Calu3 (cell line): Measurements from ENCODE around the gene ZFP42. TPM values are rescaled to one million over a fixed set of nuclear protein-coding genes. Genes with fewer than 3 reads are reported as not detected.

ENCODE experiments used
- Bru-seq: library from RNA; stranded (reverse); fragments of 400-500 nt; gene quantifications from one replicate; lab custom pipeline; 2021; lab: Mats Ljungman, UMichigan
- BruChase-seq, 2 experiments: library from RNA; stranded (reverse); fragments of 400-500 nt; gene quantifications; one replicate each; lab custom pipeline; 2021; lab: Mats Ljungman, UMichigan
- BruUV-seq: library from RNA; stranded (reverse); fragments of 400-500 nt; replicated peaks from 2 replicates; lab custom pipeline; 2021; lab: Mats Ljungman, UMichigan
- CTCF ChIA-PET: fragments of 300-600 bp; sonication (Branson Sonifier 250); formaldehyde crosslinking; loops from one replicate; lab custom pipeline; 2022; ENCODE audit warnings: antibody characterized with exemption; lab: Charles Lee
- DNase-seq: peaks from one replicate; pipeline ENCODE4 v3.0.0; 2022
- H3K27ac Mint-ChIP-seq: one replicate; pipeline ENCODE4 v1.8.0; 2022; ENCODE audit warnings: mixed read lengths; ENCODE audit not compliant: unreplicated experiment
- H3K27me3 Mint-ChIP-seq: one replicate; pipeline ENCODE4 v1.8.0; 2022; ENCODE audit warnings: mixed read lengths; ENCODE audit not compliant: unreplicated experiment
- H3K36me3 Mint-ChIP-seq: one replicate; pipeline ENCODE4 v1.8.0; 2022; ENCODE audit warnings: mild to moderate bottlenecking, moderate library complexity, mixed read lengths; ENCODE audit not compliant: insufficient read depth, unreplicated experiment
- H3K4me1 Mint-ChIP-seq: one replicate; pipeline ENCODE4 v1.8.0; 2022; ENCODE audit warnings: mild to moderate bottlenecking, low read depth, mixed read lengths; ENCODE audit not compliant: unreplicated experiment
- H3K4me3 Mint-ChIP-seq: one replicate; pipeline ENCODE4 v1.8.0; 2022; ENCODE audit warnings: mild to moderate bottlenecking, low read depth, moderate library complexity, mixed read lengths; ENCODE audit not compliant: unreplicated experiment
- H3K9me3 Mint-ChIP-seq: one replicate; pipeline ENCODE4 v1.8.0; 2022; ENCODE audit warnings: low read depth, mixed read lengths; ENCODE audit not compliant: unreplicated experiment
- intact Hi-C: fragments of 100-400 bp; cut with micrococcal nuclease; formaldehyde crosslinking; loops from one replicate; pipeline ENCODE4 v1.10.0; 2022; ENCODE audit not compliant: unreplicated experiment
- long read RNA-seq: library from polyadenylated mRNA; stranded (forward); transcript quantifications from one replicate; pipeline ENCODE4 v2.0.0, GENCODE V29; 2022
- total RNA-seq: library from RNA; stranded (reverse); gene quantifications from 2 replicates; pipeline ENCODE4 v1.2.3, GENCODE V29; 2022
- TF ChIP-seq, protein P1 (sequence below): fragments of 200-600 bp; IDR thresholded peaks from one replicate; pipeline ENCODE4 v1.8.0; 2022; ENCODE audit warnings: antibody characterized with exemption; ENCODE audit not compliant: unreplicated experiment

The ZFP42 gene
- total RNA-seq (not detected in 2 replicates), Bru-seq, nascent RNA (not detected), BruChase-seq, experiment 1, labeled RNA remaining after a 6-hour chase (not detected), BruChase-seq, experiment 2, labeled RNA remaining after a 2-hour chase (not detected)
- long read RNA-seq: 0 reads

GRCh38 chr4:187995322-187996207, at the start of gene ZFP42:
ZFP42 (plus strand) TSS chr4:187995771; CDS start chr4:188002808, 7,037 bp downstream.
- H3K4me1 Mint-ChIP-seq: peaks cover 12% of the 10 kb centered on the region
- peaks cover 2% of the 10 kb centered on the region for H3K9me3 Mint-ChIP-seq
- BruUV-seq: no TSS peak
- no peak for DNase-seq
- no peak within 1 kb of the TSS for H3K4me3 Mint-ChIP-seq
- intact Hi-C loops: no loop called here
- H3K27ac Mint-ChIP-seq: no peak within 1 kb of the TSS
- H3K36me3 Mint-ChIP-seq: no peaks in the 10 kb centered on the region
- TF ChIP-seq, protein P1, sequence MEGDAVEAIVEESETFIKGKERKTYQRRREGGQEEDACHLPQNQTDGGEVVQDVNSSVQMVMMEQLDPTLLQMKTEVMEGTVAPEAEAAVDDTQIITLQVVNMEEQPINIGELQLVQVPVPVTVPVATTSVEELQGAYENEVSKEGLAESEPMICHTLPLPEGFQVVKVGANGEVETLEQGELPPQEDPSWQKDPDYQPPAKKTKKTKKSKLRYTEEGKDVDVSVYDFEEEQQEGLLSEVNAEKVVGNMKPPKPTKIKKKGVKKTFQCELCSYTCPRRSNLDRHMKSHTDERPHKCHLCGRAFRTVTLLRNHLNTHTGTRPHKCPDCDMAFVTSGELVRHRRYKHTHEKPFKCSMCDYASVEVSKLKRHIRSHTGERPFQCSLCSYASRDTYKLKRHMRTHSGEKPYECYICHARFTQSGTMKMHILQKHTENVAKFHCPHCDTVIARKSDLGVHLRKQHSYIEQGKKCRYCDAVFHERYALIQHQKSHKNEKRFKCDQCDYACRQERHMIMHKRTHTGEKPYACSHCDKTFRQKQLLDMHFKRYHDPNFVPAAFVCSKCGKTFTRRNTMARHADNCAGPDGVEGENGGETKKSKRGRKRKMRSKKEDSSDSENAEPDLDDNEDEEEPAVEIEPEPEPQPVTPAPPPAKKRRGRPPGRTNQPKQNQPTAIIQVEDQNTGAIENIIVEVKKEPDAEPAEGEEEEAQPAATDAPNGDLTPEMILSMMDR: no peak
- CTCF ChIA-PET: no interaction called here
- no peaks in the 10 kb centered on the region for H3K27me3 Mint-ChIP-seq

DNA sequence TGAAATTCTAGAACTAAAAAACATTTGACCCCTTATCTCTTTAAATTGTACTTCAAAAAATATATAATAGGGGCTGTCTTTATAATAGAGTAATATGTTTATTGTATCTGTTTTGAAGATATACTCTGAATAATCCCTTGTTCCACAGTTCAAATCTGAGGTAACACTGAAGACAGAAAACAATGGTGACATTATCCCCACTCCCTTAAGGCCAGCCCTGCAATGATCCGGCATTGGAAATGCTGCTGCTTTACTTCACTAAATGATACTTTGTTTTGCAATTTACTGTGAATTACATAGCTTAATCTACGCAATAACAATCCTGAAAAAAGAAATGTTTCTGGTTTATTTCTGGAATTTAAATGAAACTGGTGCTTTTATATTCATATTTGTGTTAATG, 34.4 kb upstream of the ZFP42 start:
- DNase-seq: no peak
- H3K4me1 Mint-ChIP-seq: no peaks in the 10 kb centered on the region
- BruUV-seq: no TSS peak
- H3K27me3 Mint-ChIP-seq: no peaks in the 10 kb centered on the region
- TF ChIP-seq, protein P1: no peak
- CTCF ChIA-PET: no interaction called here
- intact Hi-C loops: no loop called here
- H3K4me3 Mint-ChIP-seq: no peak overlapping the region
- H3K27ac Mint-ChIP-seq: no peak overlapping the region
- H3K36me3 Mint-ChIP-seq: no peaks in the 10 kb centered on the region
- H3K9me3 Mint-ChIP-seq: no peaks in the 10 kb centered on the region

GRCh38 chr4:187961961-187962360, 33.6 kb upstream of the ZFP42 start:
- intact Hi-C loops: no loop called here
- Mint-ChIP-seq H3K9me3 (no peaks in the 10 kb centered on the region), H3K4me3 (no peak overlapping the region), H3K36me3 (no peaks in the 10 kb centered on the region), H3K27me3 (no peaks in the 10 kb centered on the region), H3K4me1 (no peaks in the 10 kb centered on the region), H3K27ac (no peak overlapping the region)
- no peak for DNase-seq
- CTCF ChIA-PET: no interaction called here
- no TSS peak for BruUV-seq
- TF ChIP-seq, protein P1: no peak

DNA sequence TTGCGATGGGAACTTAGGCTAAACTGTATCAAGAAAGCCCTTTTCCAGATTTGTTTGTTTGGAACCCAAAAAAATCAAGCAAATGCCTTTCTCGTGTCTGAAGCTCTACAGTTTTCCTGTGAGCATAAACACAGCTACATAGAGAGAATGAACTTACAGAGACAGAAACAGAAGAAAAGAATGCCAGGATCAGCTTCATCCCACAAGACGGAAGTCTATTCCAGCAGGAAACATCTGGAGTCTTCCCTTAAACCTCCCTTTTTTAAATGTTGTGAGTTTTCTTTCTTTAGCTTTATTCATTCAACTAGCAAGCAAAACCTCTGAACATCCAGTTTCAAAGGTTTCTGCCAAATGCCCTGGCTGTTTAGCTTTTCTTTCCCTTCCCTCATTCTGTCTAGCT, 32.6 kb upstream of the ZFP42 start:
- no peaks in the 10 kb centered on the region for H3K27me3 Mint-ChIP-seq
- no TSS peak for BruUV-seq
- no peaks in the 10 kb centered on the region for H3K36me3 Mint-ChIP-seq
- no peak overlapping the region for H3K4me3 Mint-ChIP-seq
- CTCF ChIA-PET: no interaction called here
- intact Hi-C loops: no loop called here
- no peaks in the 10 kb centered on the region for H3K9me3 Mint-ChIP-seq
- no peak for DNase-seq
- no peaks in the 10 kb centered on the region for H3K4me1 Mint-ChIP-seq
- no peak overlapping the region for H3K27ac Mint-ChIP-seq
- TF ChIP-seq, protein P1: no peak
